Peyer's patch (tissue), 4 donors: ENCODE results near the gene SKAP1.

ENCODE experiments used
- CTCF ChIP-seq, 6 experiments: fragments of 450-650 bp in 4 of 6; fragments of 200-600 bp in 2 of 6; sonication (generic) in 1 of 6; IDR thresholded peaks; one replicate each; pipeline ENCODE4 v1.5.1; 2017 to 2019; ENCODE audit warnings: antibody characterized with exemption in 6 of 6, mild to moderate bottlenecking in 3 of 6, moderate library complexity in 1 of 6
- POLR2A ChIP-seq, 2 donors: fragments of 450-650 bp; IDR thresholded peaks; one replicate each; pipeline ENCODE4 v1.5.1; 2017; ENCODE audit warnings: antibody characterized with exemption in 2 of 2, mild to moderate bottlenecking in 2 of 2, moderate library complexity in 2 of 2

- no peak for TF ChIP-seq CTCF (IDR thresholded peaks at IDR 0.05)
- no peak for TF ChIP-seq POLR2A (IDR thresholded peaks at IDR 0.05)
These were observed 11.3 kb upstream of the SKAP1 start for GRCh38 chr17:48441231-48441711.
